Hepatocyte (in vitro differentiated cells): Measurements from ENCODE around the gene RCAN2.

Source experiments
- EZH2 ChIP-seq: fragments of 200-600 bp; sonication (generic); IDR thresholded peaks from 2 replicates; pipeline ENCODE4 v1.6.1; 2016; ENCODE audit warnings: antibody characterized with exemption, mild to moderate bottlenecking, borderline replicate concordance
- TF ChIP-seq, protein P1 (sequence below): fragments of 200-600 bp; sonication (generic); IDR thresholded peaks from 2 replicates; pipeline ENCODE4 v1.5.1; 2016; ENCODE audit warnings: antibody characterized with exemption, mild to moderate bottlenecking; ENCODE audit not compliant: poor library complexity

DNA sequence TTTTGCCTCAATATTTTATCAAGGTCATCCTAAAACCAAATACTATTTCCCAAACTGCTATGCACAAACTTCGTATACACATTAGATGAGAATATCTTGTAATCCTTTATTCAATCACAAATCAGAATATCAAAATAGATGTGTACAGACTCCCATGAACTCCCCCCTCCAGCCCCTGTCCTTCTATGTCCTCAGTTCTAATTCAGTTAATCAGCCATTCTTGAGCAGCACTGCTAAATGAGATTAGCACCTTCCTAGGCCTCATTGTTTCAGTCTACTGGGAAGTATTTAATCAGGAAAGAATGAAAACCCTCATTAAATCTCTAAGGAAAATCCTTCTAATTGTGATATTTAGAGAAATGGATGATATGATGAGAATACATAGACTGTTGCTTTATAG is 36.6 kb downstream of the RCAN2 start:
- TF ChIP-seq, protein P1, sequence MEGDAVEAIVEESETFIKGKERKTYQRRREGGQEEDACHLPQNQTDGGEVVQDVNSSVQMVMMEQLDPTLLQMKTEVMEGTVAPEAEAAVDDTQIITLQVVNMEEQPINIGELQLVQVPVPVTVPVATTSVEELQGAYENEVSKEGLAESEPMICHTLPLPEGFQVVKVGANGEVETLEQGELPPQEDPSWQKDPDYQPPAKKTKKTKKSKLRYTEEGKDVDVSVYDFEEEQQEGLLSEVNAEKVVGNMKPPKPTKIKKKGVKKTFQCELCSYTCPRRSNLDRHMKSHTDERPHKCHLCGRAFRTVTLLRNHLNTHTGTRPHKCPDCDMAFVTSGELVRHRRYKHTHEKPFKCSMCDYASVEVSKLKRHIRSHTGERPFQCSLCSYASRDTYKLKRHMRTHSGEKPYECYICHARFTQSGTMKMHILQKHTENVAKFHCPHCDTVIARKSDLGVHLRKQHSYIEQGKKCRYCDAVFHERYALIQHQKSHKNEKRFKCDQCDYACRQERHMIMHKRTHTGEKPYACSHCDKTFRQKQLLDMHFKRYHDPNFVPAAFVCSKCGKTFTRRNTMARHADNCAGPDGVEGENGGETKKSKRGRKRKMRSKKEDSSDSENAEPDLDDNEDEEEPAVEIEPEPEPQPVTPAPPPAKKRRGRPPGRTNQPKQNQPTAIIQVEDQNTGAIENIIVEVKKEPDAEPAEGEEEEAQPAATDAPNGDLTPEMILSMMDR = no peak
- no peak for TF ChIP-seq EZH2
